GM12891 (cell line): ENCODE results near the gene COQ10B.

Source experiments
- POLR2A ChIP-seq: IDR thresholded peaks from 2 replicates; pipeline ENCODE4 v1.6.1; 2011; ENCODE audit warnings: low read depth, low read length, control low read depth
- SPI1 ChIP-seq: IDR thresholded peaks from 2 replicates; pipeline ENCODE4 v1.6.1; 2011; ENCODE audit warnings: low read depth, low read length, control low read depth

DNA sequence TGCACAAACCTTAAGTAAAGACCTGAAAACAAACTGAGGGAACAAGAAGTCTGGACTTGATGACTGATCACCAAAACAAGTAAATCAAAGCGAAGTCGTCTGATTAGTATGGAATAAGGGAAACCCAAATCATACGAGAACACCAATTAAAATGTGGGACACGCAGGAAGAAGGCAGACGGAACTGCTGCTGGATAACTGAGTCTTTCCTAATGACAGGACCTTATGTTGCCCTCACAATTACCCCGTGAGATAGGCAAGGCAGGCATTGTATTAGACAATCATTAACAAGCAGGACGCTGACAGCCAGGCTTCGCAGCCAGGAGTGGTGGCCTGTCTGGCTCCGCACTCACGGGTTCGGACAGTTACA lies 614 bp upstream of the COQ10B start:
- no peak; the same call in 1 of the 2 replicates for TF ChIP-seq POLR2A
- no peak for TF ChIP-seq SPI1
